Stimulated activated CD4-positive, alpha-beta T cell treated with anti-CD3 and anti-CD28 coated beads, Interleukin-1b, Interleukin-23, amount 100 ng/mL, for 4 hours (primary cell): ENCODE measurements around the gene STIMATE.

ENCODE experiments used
- DNase-seq, 2 donors: peaks; one replicate each; pipeline ENCODE4 v3.0.0-alpha.2; 2020; ENCODE audit warnings: low read depth in 2 of 2

The STIMATE gene

GRCh38 chr3:52897130-52898122, at the start of gene STIMATE:
Gene STIMATE (minus strand): TSS chr3:52897548. CDS start chr3:52897450, 98 bp downstream.
- DNase-seq, result peak; percentile 74 to 81

- no peak for DNase-seq
These were observed 42.3 kb upstream of the STIMATE start for GRCh38 chr3:52939600-52939999.

GRCh38 chr3:52934630-52935530, 37.5 kb upstream of the STIMATE start:
- DNase-seq, result peak; percentile 7 to 38

- no peak for DNase-seq
These were observed 34.5 kb upstream of the STIMATE start for GRCh38 chr3:52931889-52932288.

- DNase-seq, result no peak
These were observed 34.0 kb upstream of the STIMATE start for GRCh38 chr3:52931328-52931727.

GRCh38 chr3:52930748-52931147, 33.4 kb upstream of the STIMATE start:
- no peak for DNase-seq

GRCh38 chr3:52926554-52926953, 29.2 kb upstream of the STIMATE start:
- no peak for DNase-seq

- DNase-seq, result no peak
These were observed 28.3 kb upstream of the STIMATE start for GRCh38 chr3:52925405-52926313.

- DNase-seq, result no peak
These were observed 26.6 kb upstream of the STIMATE start for GRCh38 chr3:52923963-52924362.

GRCh38 chr3:52920841-52921240, 23.5 kb upstream of the STIMATE start:
- no peak for DNase-seq

GRCh38 chr3:52917044-52917443, 19.7 kb upstream of the STIMATE start:
- no peak for DNase-seq

- DNase-seq, result no peak
These were observed 17.9 kb upstream of the STIMATE start for GRCh38 chr3:52915294-52915693.

GRCh38 chr3:52912885-52913731, 15.8 kb upstream of the STIMATE start:
- DNase-seq, result no peak

- DNase-seq, result no peak
These were observed 13.5 kb upstream of the STIMATE start for GRCh38 chr3:52910823-52911222.

- no peak for DNase-seq
These were observed 10.1 kb upstream of the STIMATE start for GRCh38 chr3:52907497-52907896.

- no peak for DNase-seq
These were observed 7.2 kb upstream of the STIMATE start for GRCh38 chr3:52904552-52904951.

GRCh38 chr3:52904000-52904399, 6.7 kb upstream of the STIMATE start:
- DNase-seq, result no peak

- DNase-seq, result no peak
These were observed 735 bp downstream of the STIMATE start for GRCh38 chr3:52896613-52897012.

GRCh38 chr3:52896151-52896550, 1.2 kb downstream of the STIMATE start:
- no peak for DNase-seq

- no peak for DNase-seq
These were observed 1.9 kb downstream of the STIMATE start for GRCh38 chr3:52895418-52895817.
